MM.1S (cell line): Measurements from ENCODE around the gene DIP2C.

Experiments
- DNase-seq: peaks from one replicate; pipeline ENCODE4 v3.0.0-alpha.2; 2015
- H2AFZ ChIP-seq: fragments of 300-600 bp; sonication (generic); 2 replicates; pipeline ENCODE4 v1.6.0; 2016; ENCODE audit warnings: antibody characterized with exemption, low read length
- H3F3A ChIP-seq: fragments of 300-600 bp; sonication (generic); 2 replicates; pipeline ENCODE4 v1.6.1; 2016; ENCODE audit warnings: mild to moderate bottlenecking, antibody characterized with exemption, low read length, moderate library complexity, mixed read lengths; ENCODE audit not compliant: insufficient read depth
- H3K27ac ChIP-seq: fragments of 300-600 bp; sonication (generic); 2 replicates; pipeline ENCODE4 v1.5.1; 2016; ENCODE audit warnings: mild to moderate bottlenecking, low read length
- H3K27me3 ChIP-seq: fragments of 300-600 bp; sonication (generic); replicated peaks from 2 replicates; pipeline ENCODE4 v1.6.0; 2016; ENCODE audit warnings: low read length; ENCODE audit not compliant: insufficient read depth
- H3K36me3 ChIP-seq: fragments of 300-600 bp; sonication (generic); replicated peaks from 2 replicates; pipeline ENCODE4 v1.6.1; 2016; ENCODE audit warnings: mild to moderate bottlenecking, low read length, mixed read lengths; ENCODE audit not compliant: insufficient read depth
- H3K4me1 ChIP-seq: fragments of 300-600 bp; sonication (generic); 2 replicates; pipeline ENCODE4 v1.6.1; 2016; ENCODE audit warnings: low read length, mixed read lengths
- H3K4me2 ChIP-seq: fragments of 300-600 bp; sonication (generic); 2 replicates; pipeline ENCODE4 v1.6.0; 2016; ENCODE audit warnings: low read depth, low read length
- H3K4me3 ChIP-seq: fragments of 300-600 bp; sonication (generic); 2 replicates; pipeline ENCODE4 v1.5.1; 2016; ENCODE audit warnings: low read length, mixed read lengths
- H3K79me2 ChIP-seq: fragments of 300-600 bp; sonication (generic); 2 replicates; pipeline ENCODE4 v1.6.1; 2016; ENCODE audit warnings: mixed run types, low read length, mixed read lengths
- H3K9ac ChIP-seq: fragments of 300-600 bp; sonication (generic); 2 replicates; pipeline ENCODE4 v1.6.1; 2016; ENCODE audit warnings: low read length, mixed read lengths
- H3K9me2 ChIP-seq: fragments of 300-600 bp; sonication (generic); replicated peaks from 2 replicates; pipeline ENCODE4 v1.6.1; 2016; ENCODE audit warnings: mild to moderate bottlenecking, low read length, mixed read lengths; ENCODE audit not compliant: insufficient read depth
- H3K9me3 ChIP-seq: fragments of 300-600 bp; sonication (generic); replicated peaks from 2 replicates; pipeline ENCODE4 v1.6.1; 2016; ENCODE audit warnings: mild to moderate bottlenecking, low read length, mixed read lengths; ENCODE audit not compliant: insufficient read depth
- H4K20me1 ChIP-seq: fragments of 300-600 bp; sonication (generic); 2 replicates; pipeline ENCODE4 v1.6.1; 2016; ENCODE audit warnings: mild to moderate bottlenecking, low read length, moderate library complexity, mixed read lengths; ENCODE audit not compliant: insufficient read depth
- CTCF ChIP-seq: fragments of 300-600 bp; sonication (generic); IDR thresholded peaks from 2 replicates; pipeline ENCODE4 v1.5.1; 2016; ENCODE audit warnings: antibody characterized with exemption, low read length, mixed read lengths
- EZH2 ChIP-seq: fragments of 300-600 bp; sonication (generic); optimal IDR thresholded peaks from 2 replicates; pipeline ENCODE3; 2017; ENCODE audit warnings: low read depth, mild to moderate bottlenecking, antibody characterized with exemption, low read length, mixed read lengths
- EZH2phosphoT487 ChIP-seq: fragments of 300-600 bp; sonication (generic); IDR thresholded peaks from 2 replicates; pipeline ENCODE4 v1.6.1; 2018; ENCODE audit warnings: antibody characterized with exemption, low read length

DIP2C gene

GRCh38 chr10:441659-442058 lies 247.8 kb downstream of the DIP2C start:
- Histone ChIP-seq H3K9me2 (no peaks in the 10 kb centered on the region), H3K4me3 (no peak overlapping the region), H3K4me2 (no peak overlapping the region), H3K36me3 (no peaks in the 10 kb centered on the region), H3F3A (peaks cover 4% of the 10 kb centered on the region; the same call in 1 of the 2 replicates), H3K79me2 (no peaks in the 10 kb centered on the region), H3K27ac (no peak overlapping the region), H4K20me1 (no peaks in the 10 kb centered on the region), H3K9me3 (no peaks in the 10 kb centered on the region), H3K9ac (no peak overlapping the region), H3K4me1 (no peaks in the 10 kb centered on the region), H3K27me3 (no peaks in the 10 kb centered on the region), H2AFZ (no peak overlapping the region)
- TF ChIP-seq CTCF (no peak), EZH2phosphoT487 (no peak), EZH2 (no peak)
- DNase-seq = no peak

GRCh38 chr10:440127-440526 lies 249.3 kb downstream of the DIP2C start:
- no peaks in the 10 kb centered on the region for H4K20me1 ChIP-seq

GRCh38 chr10:437698-438490 lies 251.6 kb downstream of the DIP2C start:
- Histone ChIP-seq H3K36me3 (no peaks in the 10 kb centered on the region), H3K27ac (no peak overlapping the region), H3K9me2 (no peaks in the 10 kb centered on the region), H3K27me3 (no peaks in the 10 kb centered on the region), H3K79me2 (no peaks in the 10 kb centered on the region), H4K20me1 (no peaks in the 10 kb centered on the region), H3K4me3 (no peak overlapping the region), H3K9me3 (no peaks in the 10 kb centered on the region), H3K4me1 (no peaks in the 10 kb centered on the region), H2AFZ (no peak overlapping the region), H3F3A (peaks cover 4% of the 10 kb centered on the region; the same call in 1 of the 2 replicates), H3K4me2 (no peak overlapping the region), H3K9ac (no peak overlapping the region)
- DNase-seq = no peak
- TF ChIP-seq CTCF (no peak), EZH2 (no peak), EZH2phosphoT487 (no peak)

More at GRCh38 chr10:440127-440526, 249.3 kb downstream of the DIP2C start:
- Histone ChIP-seq H3K27ac (no peak overlapping the region), H3F3A (peaks cover 4% of the 10 kb centered on the region; the same call in 1 of the 2 replicates), H2AFZ (no peak overlapping the region), H3K79me2 (no peaks in the 10 kb centered on the region), H3K9me2 (no peaks in the 10 kb centered on the region), H3K4me2 (no peak overlapping the region), H3K4me3 (no peak overlapping the region), H3K27me3 (no peaks in the 10 kb centered on the region), H3K9me3 (no peaks in the 10 kb centered on the region), H3K4me1 (no peaks in the 10 kb centered on the region), H3K9ac (no peak overlapping the region), H3K36me3 (no peaks in the 10 kb centered on the region)
- TF ChIP-seq EZH2phosphoT487 = no peak
- no peak for TF ChIP-seq EZH2
- TF ChIP-seq CTCF = no peak
- DNase-seq = no peak
